Motor neuron (in vitro differentiated cells): ENCODE measurements around the gene IREB2. TPM values are rescaled to one million over a fixed set of nuclear protein-coding genes. Genes with fewer than 3 reads are reported as not detected.

Experiments
- ATAC-seq, 8 experiments: fragments of 200-7000 bp; cut with Tn5 transposase; replicated peaks in 6 of 8; 2 replicates each; pipeline ENCODE4 v1.8.0; 2021; ENCODE audit warnings: mild to moderate bottlenecking in 8 of 8, moderate library complexity in 8 of 8
- H3K27ac ChIP-seq, 2 donors: fragments of 250-450 bp; sonication (Bioruptor Pico); 2 replicates each; pipeline ENCODE4 v1.9.0; 2021; ENCODE audit warnings: antibody characterized with exemption in 2 of 2, mild to moderate bottlenecking in 2 of 2, moderate library complexity in 1 of 2
- H3K4me1 ChIP-seq, 2 donors: fragments of 250-450 bp; sonication (Bioruptor Pico); replicated peaks in 1 of 2; 2 replicates each; pipeline ENCODE4 v1.6.1; 2021; ENCODE audit warnings: antibody characterized with exemption in 2 of 2, mild to moderate bottlenecking in 2 of 2, moderate library complexity in 1 of 2
- H3K4me3 ChIP-seq, 5 donors: fragments of 250-450 bp; sonication (Bioruptor Pico); 2 replicates each; pipeline ENCODE4 v1.9.0; 2021; ENCODE audit warnings: antibody characterized with exemption in 5 of 5, mild to moderate bottlenecking in 5 of 5, moderate library complexity in 4 of 5
- WGBS, 10 experiments: fragments of 450-650 bp; shearing (Covaris generic); methylation state at CpG; one replicate each; pipeline ENCODE4 v1.0.0; 2022; 5-methylcytosine and 5-hydroxymethylcytosine counted together
- in situ Hi-C, 9 experiments: fragments of 400-800 bp; cut with MboI; loops; one replicate each; pipeline ENCODE4 v1.15.0; 2021; ENCODE audit warnings: low sequenced_read_pairs in 9 of 9, low pct_unique_long_range_greater_than_20kb in 2 of 9; ENCODE audit not compliant: unreplicated experiment in 9 of 9
- total RNA-seq, 8 experiments: library from RNA; unstranded; fragments of 300-600 nt; gene quantifications; 2 replicates each; pipeline versions ENCODE4 v1.2.3 to v1.2.4, GENCODE V29; 2022

IREB2 gene
- total RNA-seq, 8 experiments from 2014 or later, result 27.1 to 74.6 (median 33.3) TPM

GRCh38 chr15:78461171-78461888 lies 23.3 kb downstream of the IREB2 start:
- in situ Hi-C loops, result no loop called here
- ATAC-seq, result peak in 2 of 8 experiments; percentile 42 to 52
- Histone ChIP-seq H3K4me1 (peaks cover 7 to 13% of the 10 kb centered on the region in 2 donors), H3K4me3 (no peak overlapping the region), H3K27ac (no peak overlapping the region)
- WGBS, 10 experiments, result 29 to 65% (median 43%) methylated on average over 2 to 3 of the region's 3 CpGs; no CpG with 5 or more reads in 3 of the 10 experiments

- H3K4me3 ChIP-seq, result no peak overlapping the region
- 44 to 100% (median 88%) methylated on average over 1 of the region's 1 CpG; no CpG with 5 or more reads in 2 of the 10 experiments for WGBS, 10 experiments
- H3K4me1 ChIP-seq, result no peaks in the 10 kb centered on the region
- no peak overlapping the region for H3K27ac ChIP-seq
- ATAC-seq, result no peak
- in situ Hi-C loops, result no loop called here
Measured at GRCh38 chr15:78469031-78469430, 31.0 kb downstream of the IREB2 start.

- 50 to 100% (median 66%) methylated on average over 2 to 5 of the region's 5 CpGs; no CpG with 5 or more reads in 2 of the 10 experiments for WGBS, 10 experiments
- Histone ChIP-seq H3K4me3 (no peak overlapping the region), H3K27ac (no peak overlapping the region), H3K4me1 (no peaks in the 10 kb centered on the region)
- ATAC-seq, result peak in 2 of 8 experiments; percentile 27 to 46
- in situ Hi-C loops, result no loop called here
Measured at GRCh38 chr15:78477295-78477694, 39.3 kb downstream of the IREB2 start.

- H3K4me1 ChIP-seq, result no peaks in the 10 kb centered on the region
- H3K27ac ChIP-seq, result no peak overlapping the region
- WGBS, 10 experiments, result 80 to 100% (median 93%) methylated on average over 2 to 3 of the region's 3 CpGs; no CpG with 5 or more reads in 1 of the 10 experiments
- in situ Hi-C loops, result no loop called here
- no peak overlapping the region for H3K4me3 ChIP-seq
- no peak for ATAC-seq
Measured at GRCh38 chr15:78479650-78480049, 41.6 kb downstream of the IREB2 start.

GRCh38 chr15:78481917-78482316 lies 43.9 kb downstream of the IREB2 start:
- no peak overlapping the region for H3K4me3 ChIP-seq
- no peak for ATAC-seq

GRCh38 chr15:78492872-78493271 lies 54.9 kb downstream of the IREB2 start:
- in situ Hi-C loops, result no loop called here
- no peak for ATAC-seq

More at GRCh38 chr15:78481917-78482316, 43.9 kb downstream of the IREB2 start:
- Histone ChIP-seq H3K4me1 (no peaks in the 10 kb centered on the region), H3K27ac (no peak overlapping the region)
- WGBS, 10 experiments, result 80 to 100% (median 86%) methylated on average over 1 to 6 of the region's 7 CpGs; no CpG with 5 or more reads in 2 of the 10 experiments
- in situ Hi-C loops, result no loop called here

GRCh38 chr15:78501857-78502256 lies 63.8 kb downstream of the IREB2 start:
- WGBS, 10 experiments, result 60 to 100% (median 95%) methylated on average over 1 to 3 of the region's 4 CpGs; no CpG with 5 or more reads in 3 of the 10 experiments
- ATAC-seq, result no peak
- H3K4me3 ChIP-seq, result no peak overlapping the region
- in situ Hi-C loops, result no loop called here
- no peaks in the 10 kb centered on the region for H3K4me1 ChIP-seq
- no peak overlapping the region for H3K27ac ChIP-seq

More at GRCh38 chr15:78492872-78493271, 54.9 kb downstream of the IREB2 start:
- H3K4me3 ChIP-seq, result no peak overlapping the region
- H3K27ac ChIP-seq, result no peak overlapping the region
- peaks cover 6 to 9% of the 10 kb centered on the region in 2 donors for H3K4me1 ChIP-seq
- 33 to 100% (median 89%) methylated on average over 1 of the region's 1 CpG; no CpG with 5 or more reads in 5 of the 10 experiments for WGBS, 10 experiments

GRCh38 chr15:78502641-78503040 lies 64.6 kb downstream of the IREB2 start:
- H3K4me3 ChIP-seq, result no peak overlapping the region
- in situ Hi-C loops, result no loop called here
- 86 to 100% (median 100%) methylated on average over 1 to 2 of the region's 2 CpGs; no CpG with 5 or more reads in 3 of the 10 experiments for WGBS, 10 experiments
- H3K4me1 ChIP-seq, result no peaks in the 10 kb centered on the region
- ATAC-seq, result no peak
- no peak overlapping the region for H3K27ac ChIP-seq

- H3K4me3 ChIP-seq, result peak within 1 kb of the TSS; percentile 43 to 62 (median 57)
- peak within 1 kb of the TSS; percentile 29 to 50 for H3K27ac ChIP-seq
- 0 to 20% (median 2%) methylated on average over 1 to 11 of the region's 63 CpGs; no CpG with 5 or more reads in 3 of the 10 experiments for WGBS, 10 experiments
- H3K4me1 ChIP-seq, result no peaks in the 10 kb centered on the region
- in situ Hi-C loops, result no loop called here
- peak; percentile 90 to 94 (median 92) for ATAC-seq
Measured at GRCh38 chr15:78506971-78507830, 69.2 kb downstream of the IREB2 start, which contains the start of gene HYKK. TSS of gene HYKK (plus strand) at chr15:78507577. CDS start at chr15:78513089, 5,512 bp downstream.

GRCh38 chr15:78507831-78508160 lies 69.8 kb downstream of the IREB2 start:
- Histone ChIP-seq H3K4me3 (peak overlapping the region; percentile 43 to 62 (median 57)), H3K27ac (no peak overlapping the region), H3K4me1 (no peaks in the 10 kb centered on the region)
- in situ Hi-C loops, result no loop called here
- WGBS, 10 experiments, result 0 to 7% (median 3%) methylated on average over 2 to 10 of the region's 13 CpGs; no CpG with 5 or more reads in 5 of the 10 experiments
- ATAC-seq, result peak; percentile 15 to 35 (median 27)

GRCh38 chr15:78508272-78508671 lies 70.3 kb downstream of the IREB2 start:
- Histone ChIP-seq H3K4me1 (no peaks in the 10 kb centered on the region), H3K27ac (no peak overlapping the region), H3K4me3 (peak overlapping the region in 3 of 5 donors; percentile 57 to 62 (median 60))
- ATAC-seq, result no peak
- in situ Hi-C loops, result no loop called here
- WGBS, 10 experiments, result 17 to 80% (median 41%) methylated on average over 1 to 6 of the region's 6 CpGs; no CpG with 5 or more reads in 1 of the 10 experiments

GRCh38 chr15:78509726-78510312 lies 71.8 kb downstream of the IREB2 start:
- in situ Hi-C loops, result no loop called here
- Histone ChIP-seq H3K27ac (no peak overlapping the region), H3K4me3 (no peak overlapping the region), H3K4me1 (no peaks in the 10 kb centered on the region)
- 44 to 92% (median 78%) methylated on average over 2 to 6 of the region's 6 CpGs for WGBS, 10 experiments
- ATAC-seq, result no peak
